ENCODE measurements around the gene SRPK1. TPM values are rescaled to one million over a fixed set of nuclear protein-coding genes. Genes with fewer than 3 reads are reported as not detected.

The SRPK1 gene
- total and polyA plus RNA-seq, 10 of the 15 experiments (the other 5 are each of a cell fraction or from before 2014, with no cell fraction given), result 47.4 to 112 (median 85.8) TPM

DNA sequence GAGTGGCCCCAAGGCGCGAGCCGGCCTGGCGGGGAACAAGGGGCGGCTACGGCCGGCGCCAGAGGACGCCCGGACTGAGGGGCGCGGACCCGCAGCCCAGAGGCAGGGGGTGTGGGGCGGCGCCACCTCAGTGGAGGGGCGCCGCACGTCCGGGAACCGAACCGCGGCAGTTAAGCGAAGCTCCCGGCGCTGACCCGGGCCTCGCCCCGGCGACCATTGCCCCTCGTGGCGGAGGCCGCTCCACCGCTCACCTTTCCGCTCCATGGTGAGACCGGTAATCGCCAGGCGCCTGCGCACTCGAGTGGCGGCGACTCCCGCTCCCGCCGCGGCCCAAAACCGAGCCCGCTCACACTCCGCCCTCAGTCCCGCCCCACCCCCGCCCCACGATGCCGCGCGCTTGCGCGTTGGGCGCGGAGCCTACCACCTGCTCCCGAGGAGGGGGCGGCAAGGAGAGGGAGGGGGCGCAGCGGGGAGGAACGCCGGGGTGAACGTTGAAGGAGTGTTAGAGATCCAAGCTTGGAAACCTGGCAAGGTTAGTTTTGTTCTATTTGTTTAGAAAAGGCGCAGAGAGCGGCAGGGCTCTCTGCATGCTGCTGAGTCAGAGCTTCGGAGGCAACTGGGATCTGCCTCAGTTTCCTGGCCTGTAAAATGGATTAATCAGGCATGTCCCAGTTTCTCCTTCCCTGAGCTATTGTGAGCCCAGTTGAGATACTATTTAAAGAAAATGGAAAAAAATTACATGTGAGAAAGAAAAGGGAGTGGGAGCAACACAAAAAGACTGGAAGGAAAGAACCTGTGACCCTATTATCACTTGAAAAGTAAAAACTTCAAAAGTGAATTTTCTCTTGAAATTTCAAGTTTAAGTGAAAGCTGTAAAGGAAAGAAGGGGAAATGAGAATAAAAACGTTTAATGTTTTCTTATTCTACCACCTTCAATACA, at the start of gene SRPK1 (continued):
- TF ChIP-seq, protein P1, sequence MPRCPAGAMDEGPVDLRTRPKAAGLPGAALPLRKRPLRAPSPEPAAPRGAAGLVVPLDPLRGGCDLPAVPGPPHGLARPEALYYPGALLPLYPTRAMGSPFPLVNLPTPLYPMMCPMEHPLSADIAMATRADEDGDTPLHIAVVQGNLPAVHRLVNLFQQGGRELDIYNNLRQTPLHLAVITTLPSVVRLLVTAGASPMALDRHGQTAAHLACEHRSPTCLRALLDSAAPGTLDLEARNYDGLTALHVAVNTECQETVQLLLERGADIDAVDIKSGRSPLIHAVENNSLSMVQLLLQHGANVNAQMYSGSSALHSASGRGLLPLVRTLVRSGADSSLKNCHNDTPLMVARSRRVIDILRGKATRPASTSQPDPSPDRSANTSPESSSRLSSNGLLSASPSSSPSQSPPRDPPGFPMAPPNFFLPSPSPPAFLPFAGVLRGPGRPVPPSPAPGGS (IDR thresholded peaks at IDR 0.05; ENCODE audit: borderline replicate concordance, insufficient read depth, low read depth, low read length, poor library complexity, severe bottlenecking), result no peak
- TF ChIP-seq, protein P2, sequence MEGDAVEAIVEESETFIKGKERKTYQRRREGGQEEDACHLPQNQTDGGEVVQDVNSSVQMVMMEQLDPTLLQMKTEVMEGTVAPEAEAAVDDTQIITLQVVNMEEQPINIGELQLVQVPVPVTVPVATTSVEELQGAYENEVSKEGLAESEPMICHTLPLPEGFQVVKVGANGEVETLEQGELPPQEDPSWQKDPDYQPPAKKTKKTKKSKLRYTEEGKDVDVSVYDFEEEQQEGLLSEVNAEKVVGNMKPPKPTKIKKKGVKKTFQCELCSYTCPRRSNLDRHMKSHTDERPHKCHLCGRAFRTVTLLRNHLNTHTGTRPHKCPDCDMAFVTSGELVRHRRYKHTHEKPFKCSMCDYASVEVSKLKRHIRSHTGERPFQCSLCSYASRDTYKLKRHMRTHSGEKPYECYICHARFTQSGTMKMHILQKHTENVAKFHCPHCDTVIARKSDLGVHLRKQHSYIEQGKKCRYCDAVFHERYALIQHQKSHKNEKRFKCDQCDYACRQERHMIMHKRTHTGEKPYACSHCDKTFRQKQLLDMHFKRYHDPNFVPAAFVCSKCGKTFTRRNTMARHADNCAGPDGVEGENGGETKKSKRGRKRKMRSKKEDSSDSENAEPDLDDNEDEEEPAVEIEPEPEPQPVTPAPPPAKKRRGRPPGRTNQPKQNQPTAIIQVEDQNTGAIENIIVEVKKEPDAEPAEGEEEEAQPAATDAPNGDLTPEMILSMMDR (IDR thresholded peaks at IDR 0.05 in 2 of 3, conservative IDR thresholded peaks at IDR 0.05 in 1 of 3; ENCODE audit: control insufficient read depth in 2 of 3, extremely low read depth in 1 of 3, insufficient read depth in 1 of 3, low read depth in 3 of 3, low read length in 3 of 3), result no peak
- peak; percentile 97 for TF ChIP-seq POLR2A (IDR thresholded peaks at IDR 0.05; ENCODE audit: low read depth, low read length)
- TF ChIP-seq CEBPB (IDR thresholded peaks at IDR 0.05; ENCODE audit: borderline replicate concordance in 1 of 2, low read depth in 2 of 2, low read length in 2 of 2), result no peak
- 0 out of 2 replicates have a peak, but pooled peaks have one; percentile 53 for TF ChIP-seq NBN (IDR thresholded peaks at IDR 0.05)
- TF ChIP-seq RBBP5 (conservative IDR thresholded peaks at IDR 0.05), result no peak
- no peak for TF ChIP-seq BMI1 (IDR thresholded peaks at IDR 0.05; ENCODE audit: borderline replicate concordance)
- no peak for TF ChIP-seq HDAC6 (IDR thresholded peaks at IDR 0.05; ENCODE audit: unreplicated experiment)
- TF ChIP-seq BCL11A (IDR thresholded peaks at IDR 0.05; ENCODE audit: low read depth, low read length), result no peak
- TF ChIP-seq, protein P3, sequence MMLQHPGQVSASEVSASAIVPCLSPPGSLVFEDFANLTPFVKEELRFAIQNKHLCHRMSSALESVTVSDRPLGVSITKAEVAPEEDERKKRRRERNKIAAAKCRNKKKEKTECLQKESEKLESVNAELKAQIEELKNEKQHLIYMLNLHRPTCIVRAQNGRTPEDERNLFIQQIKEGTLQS (IDR thresholded peaks at IDR 0.05; ENCODE audit: borderline replicate concordance, extremely low read depth, low read depth, low read length), result no peak
- TF ChIP-seq GATAD2B (conservative IDR thresholded peaks at IDR 0.05; ENCODE audit: low read depth), result peak; percentile 51; the same call in 1 of the 2 replicates
- no peak for TF ChIP-seq RAD21 (IDR thresholded peaks at IDR 0.05; ENCODE audit: insufficient read depth, low read depth, low read length)
- TF ChIP-seq FOXM1 (IDR thresholded peaks at IDR 0.05; ENCODE audit: low read depth, low read length), result no peak
- no peak; the same call in 1 of the 2 replicates for TF ChIP-seq NR2F1 (conservative IDR thresholded peaks at IDR 0.05)
- TF ChIP-seq NR2C2 (IDR thresholded peaks at IDR 0.05; ENCODE audit: borderline replicate concordance, control insufficient read depth, insufficient read length, low read depth), result no peak
- no peak for TF ChIP-seq MYB (IDR thresholded peaks at IDR 0.05; ENCODE audit: borderline replicate concordance, low read depth, low read length)
- TF ChIP-seq STAT3 (IDR thresholded peaks at IDR 0.05; ENCODE audit: low read depth, low read length), result no peak
- TF ChIP-seq, protein P4, sequence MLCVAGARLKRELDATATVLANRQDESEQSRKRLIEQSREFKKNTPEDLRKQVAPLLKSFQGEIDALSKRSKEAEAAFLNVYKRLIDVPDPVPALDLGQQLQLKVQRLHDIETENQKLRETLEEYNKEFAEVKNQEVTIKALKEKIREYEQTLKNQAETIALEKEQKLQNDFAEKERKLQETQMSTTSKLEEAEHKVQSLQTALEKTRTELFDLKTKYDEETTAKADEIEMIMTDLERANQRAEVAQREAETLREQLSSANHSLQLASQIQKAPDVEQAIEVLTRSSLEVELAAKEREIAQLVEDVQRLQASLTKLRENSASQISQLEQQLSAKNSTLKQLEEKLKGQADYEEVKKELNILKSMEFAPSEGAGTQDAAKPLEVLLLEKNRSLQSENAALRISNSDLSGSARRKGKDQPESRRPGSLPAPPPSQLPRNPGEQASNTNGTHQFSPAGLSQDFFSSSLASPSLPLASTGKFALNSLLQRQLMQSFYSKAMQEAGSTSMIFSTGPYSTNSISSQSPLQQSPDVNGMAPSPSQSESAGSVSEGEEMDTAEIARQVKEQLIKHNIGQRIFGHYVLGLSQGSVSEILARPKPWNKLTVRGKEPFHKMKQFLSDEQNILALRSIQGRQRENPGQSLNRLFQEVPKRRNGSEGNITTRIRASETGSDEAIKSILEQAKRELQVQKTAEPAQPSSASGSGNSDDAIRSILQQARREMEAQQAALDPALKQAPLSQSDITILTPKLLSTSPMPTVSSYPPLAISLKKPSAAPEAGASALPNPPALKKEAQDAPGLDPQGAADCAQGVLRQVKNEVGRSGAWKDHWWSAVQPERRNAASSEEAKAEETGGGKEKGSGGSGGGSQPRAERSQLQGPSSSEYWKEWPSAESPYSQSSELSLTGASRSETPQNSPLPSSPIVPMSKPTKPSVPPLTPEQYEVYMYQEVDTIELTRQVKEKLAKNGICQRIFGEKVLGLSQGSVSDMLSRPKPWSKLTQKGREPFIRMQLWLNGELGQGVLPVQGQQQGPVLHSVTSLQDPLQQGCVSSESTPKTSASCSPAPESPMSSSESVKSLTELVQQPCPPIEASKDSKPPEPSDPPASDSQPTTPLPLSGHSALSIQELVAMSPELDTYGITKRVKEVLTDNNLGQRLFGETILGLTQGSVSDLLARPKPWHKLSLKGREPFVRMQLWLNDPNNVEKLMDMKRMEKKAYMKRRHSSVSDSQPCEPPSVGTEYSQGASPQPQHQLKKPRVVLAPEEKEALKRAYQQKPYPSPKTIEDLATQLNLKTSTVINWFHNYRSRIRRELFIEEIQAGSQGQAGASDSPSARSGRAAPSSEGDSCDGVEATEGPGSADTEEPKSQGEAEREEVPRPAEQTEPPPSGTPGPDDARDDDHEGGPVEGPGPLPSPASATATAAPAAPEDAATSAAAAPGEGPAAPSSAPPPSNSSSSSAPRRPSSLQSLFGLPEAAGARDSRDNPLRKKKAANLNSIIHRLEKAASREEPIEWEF (IDR thresholded peaks at IDR 0.05; ENCODE audit: insufficient replicate concordance, low read depth, low read length), result no peak
- no peak for TF ChIP-seq PAX8 (IDR thresholded peaks at IDR 0.05)
- no peak for TF ChIP-seq NFXL1 (IDR thresholded peaks at IDR 0.05; ENCODE audit: borderline replicate concordance)
- no peak for TF ChIP-seq CBX5 (IDR thresholded peaks at IDR 0.05; ENCODE audit: low read depth)
